Neural cell (in vitro differentiated cells): ENCODE data around the gene SNX33. TPM values are rescaled to one million over a fixed set of nuclear protein-coding genes. Genes with fewer than 3 reads are reported as not detected.

Experiments used
- H2AFZ ChIP-seq: fragments of 200-600, 300-800 bp; sonication (generic), shearing (Covaris generic); 2 replicates; pipeline ENCODE4 v1.6.0; 2014; ENCODE audit warnings: low read depth, mild to moderate bottlenecking, antibody characterized with exemption, low read length, moderate library complexity
- H3F3A ChIP-seq: fragments of 200-600 bp; shearing (Covaris generic); 2 replicates; pipeline ENCODE4 v1.6.1; 2016; ENCODE audit warnings: mild to moderate bottlenecking, moderate library complexity, mixed read lengths, antibody characterized with exemption, low read length; ENCODE audit not compliant: insufficient read depth, poor library complexity, severe bottlenecking
- H3K27ac ChIP-seq: fragments of 200-600, 300-800 bp; sonication (generic), shearing (Covaris generic); 2 replicates; pipeline ENCODE4 v1.5.1; 2014; ENCODE audit warnings: mild to moderate bottlenecking, low read length, moderate library complexity
- H3K27me3 ChIP-seq: fragments of 300-800, 200-600 bp; sonication (generic), shearing (Covaris generic); 2 replicates; pipeline ENCODE4 v1.6.0; 2014; ENCODE audit warnings: mild to moderate bottlenecking, low read depth, low read length, moderate library complexity; ENCODE audit not compliant: insufficient read depth
- H3K36me3 ChIP-seq: fragments of 300-800, 200-600 bp; sonication (generic), shearing (Covaris generic); 2 replicates; pipeline ENCODE4 v1.5.1; 2014; ENCODE audit warnings: mild to moderate bottlenecking, antibody characterized with exemption, low read length, moderate library complexity; ENCODE audit not compliant: insufficient read depth
- H3K4me2 ChIP-seq: fragments of 300-800, 200-600 bp; sonication (generic), shearing (Covaris generic); 2 replicates; pipeline ENCODE4 v1.6.0; 2014; ENCODE audit warnings: mild to moderate bottlenecking, low read length
- H3K4me3 ChIP-seq: fragments of 300-800, 200-600 bp; sonication (generic), shearing (Covaris generic); 2 replicates; pipeline ENCODE4 v1.5.1; 2014; ENCODE audit warnings: mild to moderate bottlenecking, low read length, moderate library complexity
- H3K79me2 ChIP-seq: fragments of 200-600 bp; shearing (Covaris generic); replicated peaks from 2 replicates; pipeline ENCODE4 v1.6.0; 2014; ENCODE audit warnings: mild to moderate bottlenecking, low read length, moderate library complexity; ENCODE audit not compliant: insufficient read depth
- H3K9ac ChIP-seq: fragments of 300-800, 200-600 bp; sonication (generic), shearing (Covaris generic); 2 replicates; pipeline ENCODE4 v1.6.1; 2016; ENCODE audit warnings: mild to moderate bottlenecking, low read length, mixed read lengths
- H3K9me2 ChIP-seq: fragments of 200-600 bp; shearing (Covaris generic); 2 replicates; pipeline ENCODE4 v1.6.1; 2016; ENCODE audit warnings: mild to moderate bottlenecking, low read length, mixed read lengths; ENCODE audit not compliant: insufficient read depth
- H3K9me3 ChIP-seq: fragments of 200-600, 300-800 bp; sonication (generic), shearing (Covaris generic); 2 replicates; pipeline ENCODE4 v1.6.1; 2016; ENCODE audit warnings: mild to moderate bottlenecking, mixed run types, low read length, moderate library complexity, mixed read lengths
- H4K20me1 ChIP-seq: fragments of 200-600 bp; shearing (Covaris generic); 2 replicates; pipeline ENCODE4 v1.6.1; 2016; ENCODE audit warnings: mild to moderate bottlenecking, mixed run types; ENCODE audit not compliant: insufficient read depth
- CTCF ChIP-seq: fragments of 450-650 bp; IDR thresholded peaks from 2 replicates; pipeline ENCODE4 v1.5.1; 2014; ENCODE audit warnings: antibody characterized with exemption, mild to moderate bottlenecking, moderate library complexity; ENCODE audit not compliant: poor library complexity, severe bottlenecking
- EP300 ChIP-seq: fragments of 450-650 bp; conservative IDR thresholded peaks from 2 replicates; pipeline ENCODE4 v1.6.1; 2014; ENCODE audit warnings: antibody characterized with exemption, mild to moderate bottlenecking, moderate library complexity; ENCODE audit not compliant: poor library complexity, severe bottlenecking
- EZH2 ChIP-seq: fragments of 200-600, 300-800 bp; shearing (Covaris generic), sonication (generic); IDR thresholded peaks from 2 replicates; pipeline ENCODE4 v1.6.1; 2014; ENCODE audit warnings: antibody characterized with exemption, low read length, borderline replicate concordance, mild to moderate bottlenecking; ENCODE audit not compliant: insufficient read depth, poor library complexity, severe bottlenecking
- MXI1 ChIP-seq: fragments of 450-650 bp; conservative IDR thresholded peaks from 2 replicates; pipeline ENCODE4 v1.6.1; 2014; ENCODE audit warnings: antibody characterized with exemption, mild to moderate bottlenecking; ENCODE audit not compliant: poor library complexity, severe bottlenecking
- POLR2AphosphoS5 ChIP-seq: IDR thresholded peaks from 2 replicates; pipeline ENCODE4 v1.6.1; 2012
- RAD21 ChIP-seq: fragments of 450-650 bp; conservative IDR thresholded peaks from 2 replicates; pipeline ENCODE4 v1.6.1; 2014; ENCODE audit warnings: antibody characterized with exemption, mild to moderate bottlenecking, moderate library complexity
- REST ChIP-seq: IDR thresholded peaks from 2 replicates; pipeline ENCODE4 v1.6.1; 2012; ENCODE audit warnings: borderline replicate concordance
- SMC3 ChIP-seq: fragments of 450-650 bp; conservative IDR thresholded peaks from 2 replicates; pipeline ENCODE4 v1.6.1; 2014; ENCODE audit warnings: antibody characterized with exemption, mild to moderate bottlenecking, moderate library complexity; ENCODE audit not compliant: poor library complexity
- TAF1 ChIP-seq: IDR thresholded peaks from 2 replicates; pipeline ENCODE4 v1.6.1; 2012; ENCODE audit warnings: low read depth
- polyA plus RNA-seq: library from polyadenylated mRNA; depleted of rRNA; stranded (reverse); fragments of >200 nt; gene quantifications from 2 replicates; pipeline ENCODE4 v1.2.3, GENCODE V29; 2014

Gene SNX33
- polyA plus RNA-seq, 1 donor from 2014 or later = 0.14 TPM

- Histone ChIP-seq H3K4me3 (no peak overlapping the region), H3K27me3 (no peaks in the 10 kb centered on the region), H4K20me1 (no peaks in the 10 kb centered on the region), H3K36me3 (no peaks in the 10 kb centered on the region), H3K9ac (no peak overlapping the region), H3K27ac (no peak overlapping the region), H3K79me2 (no peaks in the 10 kb centered on the region), H2AFZ (no peak overlapping the region), H3K9me2 (no peaks in the 10 kb centered on the region), H3K4me2 (no peak overlapping the region), H3K9me3 (no peaks in the 10 kb centered on the region), H3F3A (no peaks in the 10 kb centered on the region)
- TF ChIP-seq EZH2 (no peak), CTCF (no peak), MXI1 (no peak), POLR2AphosphoS5 (no peak), RAD21 (no peak), SMC3 (no peak), EP300 (no peak), REST (no peak), TAF1 (no peak)
Measured at GRCh38 chr15:75661756-75662140, 14.0 kb downstream of the SNX33 start.

- no peaks in the 10 kb centered on the region for H3K27me3 ChIP-seq
- H3K27ac ChIP-seq = no peak overlapping the region
- no peaks in the 10 kb centered on the region for H3K9me3 ChIP-seq
- no peak for TF ChIP-seq EP300
- TF ChIP-seq REST = no peak
- TF ChIP-seq SMC3 = no peak
- no peak for TF ChIP-seq TAF1
- TF ChIP-seq CTCF = no peak
- no peak for TF ChIP-seq RAD21
- TF ChIP-seq MXI1 = no peak
- no peak for TF ChIP-seq POLR2AphosphoS5
- TF ChIP-seq EZH2 = no peak
- no peak overlapping the region for H2AFZ ChIP-seq
- H3K9me2 ChIP-seq = no peaks in the 10 kb centered on the region
- no peaks in the 10 kb centered on the region for H3K79me2 ChIP-seq
- H3F3A ChIP-seq = no peaks in the 10 kb centered on the region
- no peaks in the 10 kb centered on the region for H3K36me3 ChIP-seq
- H4K20me1 ChIP-seq = no peaks in the 10 kb centered on the region
- no peak overlapping the region for H3K4me3 ChIP-seq
- no peak overlapping the region for H3K4me2 ChIP-seq
- H3K9ac ChIP-seq = no peak overlapping the region
Measured at GRCh38 chr15:75662823-75663519, 15.3 kb downstream of the SNX33 start.
